ENCODE measurements around the gene TP63.

DNA sequence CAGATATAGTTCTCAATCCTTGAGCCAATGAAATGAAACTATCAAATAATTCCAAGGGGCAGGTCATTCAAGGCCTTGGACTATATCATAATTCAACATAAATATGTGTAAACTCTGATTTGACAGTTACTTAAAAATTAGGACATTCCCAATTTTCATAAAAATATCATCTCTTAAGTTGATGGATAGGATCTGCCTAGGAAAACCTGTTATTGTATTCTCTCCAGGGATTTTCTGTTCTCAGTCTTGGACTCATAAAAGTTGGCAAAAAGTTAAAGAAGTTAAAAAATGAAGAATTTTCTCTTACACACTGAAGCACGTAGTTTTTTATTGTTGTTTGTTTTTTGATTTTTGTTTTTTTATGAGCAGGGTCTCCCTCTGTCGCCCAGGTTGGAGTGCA lies 109.0 kb downstream of the TP63 start:
- TF ChIP-seq, protein P1, sequence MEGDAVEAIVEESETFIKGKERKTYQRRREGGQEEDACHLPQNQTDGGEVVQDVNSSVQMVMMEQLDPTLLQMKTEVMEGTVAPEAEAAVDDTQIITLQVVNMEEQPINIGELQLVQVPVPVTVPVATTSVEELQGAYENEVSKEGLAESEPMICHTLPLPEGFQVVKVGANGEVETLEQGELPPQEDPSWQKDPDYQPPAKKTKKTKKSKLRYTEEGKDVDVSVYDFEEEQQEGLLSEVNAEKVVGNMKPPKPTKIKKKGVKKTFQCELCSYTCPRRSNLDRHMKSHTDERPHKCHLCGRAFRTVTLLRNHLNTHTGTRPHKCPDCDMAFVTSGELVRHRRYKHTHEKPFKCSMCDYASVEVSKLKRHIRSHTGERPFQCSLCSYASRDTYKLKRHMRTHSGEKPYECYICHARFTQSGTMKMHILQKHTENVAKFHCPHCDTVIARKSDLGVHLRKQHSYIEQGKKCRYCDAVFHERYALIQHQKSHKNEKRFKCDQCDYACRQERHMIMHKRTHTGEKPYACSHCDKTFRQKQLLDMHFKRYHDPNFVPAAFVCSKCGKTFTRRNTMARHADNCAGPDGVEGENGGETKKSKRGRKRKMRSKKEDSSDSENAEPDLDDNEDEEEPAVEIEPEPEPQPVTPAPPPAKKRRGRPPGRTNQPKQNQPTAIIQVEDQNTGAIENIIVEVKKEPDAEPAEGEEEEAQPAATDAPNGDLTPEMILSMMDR (IDR thresholded peaks at IDR 0.05): no peak
- TF ChIP-seq POLR2A (IDR thresholded peaks at IDR 0.05) (no peak), POLR2AphosphoS5 (IDR thresholded peaks at IDR 0.05) (no peak)
